ENCODE measurements around the gene MBOAT1.

Gene MBOAT1

GRCh38 chr6:20129290-20130088 lies 82.8 kb downstream of the MBOAT1 start:
- no peak for DNase-seq

GRCh38 chr6:20128018-20128417 lies 84.3 kb downstream of the MBOAT1 start:
- DNase-seq, result no peak

- DNase-seq, result no peak
Measured at GRCh38 chr6:20126789-20127653, 85.2 kb downstream of the MBOAT1 start.

- DNase-seq, result no peak
Measured at GRCh38 chr6:20126102-20126752, 86.0 kb downstream of the MBOAT1 start.

GRCh38 chr6:20124545-20124944 lies 87.7 kb downstream of the MBOAT1 start:
- DNase-seq, result no peak

- no peak for DNase-seq
Measured at GRCh38 chr6:20119485-20119884, 92.8 kb downstream of the MBOAT1 start.

GRCh38 chr6:20118892-20119291 lies 93.4 kb downstream of the MBOAT1 start:
- no peak for DNase-seq

- no peak for DNase-seq
Measured at GRCh38 chr6:20117474-20117873, 94.8 kb downstream of the MBOAT1 start.

GRCh38 chr6:20116792-20117191 lies 95.5 kb downstream of the MBOAT1 start:
- no peak for DNase-seq

- DNase-seq, result no peak
Measured at GRCh38 chr6:20115246-20115980, 96.9 kb downstream of the MBOAT1 start.

- no peak for DNase-seq
Measured at GRCh38 chr6:20113649-20114224, 98.5 kb downstream of the MBOAT1 start.

- no peak for DNase-seq
Measured at GRCh38 chr6:20112841-20113240, 99.4 kb downstream of the MBOAT1 start.

GRCh38 chr6:20112241-20112640 lies 100.0 kb downstream of the MBOAT1 start:
- no peak for DNase-seq

- DNase-seq, result no peak
Measured at GRCh38 chr6:20110478-20110877, 101.8 kb downstream of the MBOAT1 start.

GRCh38 chr6:20109526-20109925 lies 102.7 kb downstream of the MBOAT1 start:
- DNase-seq, result no peak

GRCh38 chr6:20105838-20106237 lies 106.4 kb downstream of the MBOAT1 start:
- no peak for DNase-seq

- DNase-seq, result no peak
Measured at GRCh38 chr6:20104696-20105095, 107.6 kb downstream of the MBOAT1 start.

- DNase-seq, result no peak
Measured at GRCh38 chr6:20102397-20103073, 109.7 kb downstream of the MBOAT1 start.

GRCh38 chr6:20099156-20099555 lies 113.1 kb downstream of the MBOAT1 start:
- DNase-seq, result no peak

GRCh38 chr6:20098267-20098876 lies 113.9 kb downstream of the MBOAT1 start:
- no peak for DNase-seq

GRCh38 chr6:20096536-20096935 lies 115.7 kb downstream of the MBOAT1 start:
- no peak for DNase-seq
